Psoas muscle (tissue), 8 donors: ENCODE measurements around the gene PRR18. TPM values are rescaled to one million over a fixed set of nuclear protein-coding genes. Genes with fewer than 3 reads are reported as not detected.

Experiments
- ATAC-seq, 4 donors: fragments of 200-7000 bp; cut with Tn5 transposase; one replicate each; pipeline ENCODE4 v1.9.1; 2020; ENCODE audit warnings: moderate library complexity in 3 of 4, mild to moderate bottlenecking in 2 of 4
- DNase-seq, 2 donors: peaks; one replicate each; pipeline ENCODE4 v3.0.0-alpha.2; 2020
- H3K27ac ChIP-seq: fragments of 200-600 bp; one replicate; pipeline ENCODE4 v1.8.0; 2022
- H3K27me3 ChIP-seq, 3 donors: fragments of 200-600 bp in 1 of 3; one replicate each; pipeline versions ENCODE4 v1.6.1 to v1.8.0; 2013 to 2022; ENCODE audit warnings: low read length in 2 of 3, mild to moderate bottlenecking in 2 of 3, moderate library complexity in 1 of 3; ENCODE audit not compliant: insufficient read depth in 3 of 3
- H3K36me3 ChIP-seq, 2 donors: fragments of 200-600 bp in 1 of 2; one replicate each; pipeline versions ENCODE4 v1.6.1 to v1.8.0; 2013 to 2022; ENCODE audit warnings: low read depth in 1 of 2, mild to moderate bottlenecking in 1 of 2, moderate library complexity in 1 of 2; ENCODE audit not compliant: insufficient read depth in 1 of 2
- H3K4me1 ChIP-seq: fragments of 200-600 bp; one replicate; pipeline ENCODE4 v1.8.0; 2022
- H3K4me3 ChIP-seq: fragments of 200-600 bp; one replicate; pipeline ENCODE4 v1.8.0; 2022; ENCODE audit warnings: mild to moderate bottlenecking
- H3K9me3 ChIP-seq: fragments of 200-600 bp; one replicate; pipeline ENCODE4 v1.8.0; 2022
- WGBS, 3 donors: extraction: QIAGEN DNeasy Blood & Tissue Kit; methylation state at CpG; one replicate each; pipeline versions ENCODE4 v1.1.6 to v1.1.7; 2013; 5-methylcytosine and 5-hydroxymethylcytosine counted together
- intact Hi-C, 2 donors: fragments of 100-400 bp; cut with DNase I; formaldehyde crosslinking; loops; one replicate each; pipeline versions ENCODE4 v1.11.0 to v1.14.2; 2022
- polyA plus RNA-seq, 3 donors: library from polyadenylated mRNA; stranded (reverse); fragments of 200-250 nt; gene quantifications; one replicate each; pipeline ENCODE4 v1.2.3, GENCODE V29; 2013
- total RNA-seq, 4 donors: library from RNA; stranded (reverse); fragmentation: NEBNext Ultra II Directional in 2 of 4; extraction: Animal tissue kit (Norgen Biotek cat#: 25700) in 2 of 4; gene quantifications; one replicate each; pipeline versions ENCODE4 v1.2.1 to v1.2.4, GENCODE V29; 2021 to 2023
- TF ChIP-seq, protein P1 (sequence below): fragments of 200-600 bp; IDR thresholded peaks from one replicate; pipeline ENCODE4 v1.8.0; 2022; ENCODE audit warnings: antibody characterized with exemption
- donor health status: healthy with polysubstance abuse.
- donor health status: DM: no; HTN: no; CAD: no; lungs with moderate emphysema.
- donor health status: Bipolar disorder and iron deficiency.
- donor health status: healthy.
- donor health status: DM: yes; HTN: yes; CAD: no.
- donor health status: DM: no; HTN: no; CAD: no.
- donor health status: DM: no; HTN: no; CAD: no.
- donor health status: DM: yes; HTN: yes; CAD: no.

Gene PRR18
- total and polyA plus RNA-seq, 7 donors: 0.03 to 0.08 TPM; not detected in 5

- H3K27me3 ChIP-seq: peaks cover 0 to 42% (median 14%) of the 10 kb centered on the region in 3 donors
- 55 to 68% (median 61%) methylated on average over 10 of the region's 10 CpGs for WGBS, 3 donors
These were observed 2.6 kb downstream of the PRR18 start for GRCh38 chr6:166305562-166306117.

DNA sequence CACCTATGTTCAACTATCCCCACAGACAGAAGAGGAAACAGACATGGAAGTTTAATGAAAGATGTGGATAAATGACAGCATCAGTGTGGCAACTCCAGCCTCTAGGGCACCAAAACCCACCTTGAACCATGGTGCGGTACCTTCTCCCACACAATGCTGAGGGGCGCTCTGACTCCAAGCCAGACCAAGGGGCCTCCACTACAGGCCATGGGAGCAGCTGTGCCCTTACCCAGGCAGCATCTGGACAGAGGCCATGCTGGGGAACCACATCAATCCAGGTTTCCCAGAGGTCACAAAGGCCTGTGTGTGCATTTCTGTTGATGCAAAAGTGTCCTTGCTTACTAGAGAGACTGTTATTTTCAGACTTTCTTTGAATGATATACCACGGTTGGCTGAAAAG lies 4.1 kb downstream of the PRR18 start:
- 76 to 83% (median 82%) methylated on average over 3 of the region's 3 CpGs for WGBS, 3 donors
- intact Hi-C loops: no loop called here
- TF ChIP-seq, protein P1, sequence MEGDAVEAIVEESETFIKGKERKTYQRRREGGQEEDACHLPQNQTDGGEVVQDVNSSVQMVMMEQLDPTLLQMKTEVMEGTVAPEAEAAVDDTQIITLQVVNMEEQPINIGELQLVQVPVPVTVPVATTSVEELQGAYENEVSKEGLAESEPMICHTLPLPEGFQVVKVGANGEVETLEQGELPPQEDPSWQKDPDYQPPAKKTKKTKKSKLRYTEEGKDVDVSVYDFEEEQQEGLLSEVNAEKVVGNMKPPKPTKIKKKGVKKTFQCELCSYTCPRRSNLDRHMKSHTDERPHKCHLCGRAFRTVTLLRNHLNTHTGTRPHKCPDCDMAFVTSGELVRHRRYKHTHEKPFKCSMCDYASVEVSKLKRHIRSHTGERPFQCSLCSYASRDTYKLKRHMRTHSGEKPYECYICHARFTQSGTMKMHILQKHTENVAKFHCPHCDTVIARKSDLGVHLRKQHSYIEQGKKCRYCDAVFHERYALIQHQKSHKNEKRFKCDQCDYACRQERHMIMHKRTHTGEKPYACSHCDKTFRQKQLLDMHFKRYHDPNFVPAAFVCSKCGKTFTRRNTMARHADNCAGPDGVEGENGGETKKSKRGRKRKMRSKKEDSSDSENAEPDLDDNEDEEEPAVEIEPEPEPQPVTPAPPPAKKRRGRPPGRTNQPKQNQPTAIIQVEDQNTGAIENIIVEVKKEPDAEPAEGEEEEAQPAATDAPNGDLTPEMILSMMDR: no peak

More at GRCh38 chr6:166305562-166306117, 2.6 kb downstream of the PRR18 start:
- ATAC-seq (no peak), DNase-seq (no peak)
- Histone ChIP-seq H3K4me1 (no peaks in the 10 kb centered on the region), H3K9me3 (no peaks in the 10 kb centered on the region), H3K27ac (no peak overlapping the region), H3K36me3 (no peaks in the 10 kb centered on the region), H3K4me3 (no peak overlapping the region)
- intact Hi-C loops: no loop called here
- TF ChIP-seq, protein P1: no peak

DNA sequence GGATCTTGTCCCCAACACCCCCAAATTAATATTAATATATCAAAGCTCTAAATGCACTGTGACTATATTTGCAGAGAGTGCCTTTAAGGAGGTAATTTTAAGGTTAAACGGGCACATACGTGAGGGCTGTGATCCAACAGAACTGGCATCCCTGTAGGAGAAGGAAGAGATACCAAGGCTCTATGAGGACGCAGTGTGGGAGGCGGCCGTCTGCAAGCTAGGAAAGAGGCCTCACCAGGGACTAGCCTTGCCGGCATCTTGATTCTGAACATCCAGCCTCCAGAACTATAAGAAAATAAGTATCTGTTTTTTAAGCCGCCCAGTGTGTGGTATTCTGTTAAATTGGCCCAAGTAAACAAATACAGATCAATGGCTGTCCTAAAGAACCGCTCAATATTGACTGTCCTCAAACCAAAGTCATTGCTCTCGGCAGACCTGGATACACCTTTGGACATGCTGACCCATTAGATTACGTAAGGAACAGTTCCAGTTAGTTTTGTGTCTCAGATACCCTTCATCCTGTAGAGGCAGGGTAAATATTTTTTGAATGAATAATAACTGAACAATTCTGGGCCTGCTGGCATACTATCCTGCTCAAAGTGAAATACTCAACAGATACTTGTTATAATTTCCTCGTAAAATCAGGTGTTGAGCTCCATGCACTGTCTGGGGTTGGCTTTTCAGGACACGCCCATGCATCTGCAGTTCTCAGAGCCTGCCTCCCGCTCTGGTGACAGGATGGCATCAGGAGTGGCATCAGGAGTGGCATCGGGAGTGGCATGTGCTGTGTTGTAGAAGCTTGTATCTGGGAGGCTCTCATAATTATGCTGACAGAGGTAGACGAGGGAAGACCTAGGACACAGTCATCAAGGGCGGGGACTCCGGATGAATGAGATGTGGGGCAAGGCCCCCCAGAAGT lies 6.3 kb downstream of the PRR18 start:
- no peaks in the 10 kb centered on the region for H3K9me3 ChIP-seq
- intact Hi-C loops: no loop called here
- DNase-seq (no peak), ATAC-seq (no peak)
- peaks cover 0 to 36% (median under 1%) of the 10 kb centered on the region in 3 donors for H3K27me3 ChIP-seq
- H3K4me1 ChIP-seq: no peaks in the 10 kb centered on the region
- no peak overlapping the region for H3K27ac ChIP-seq
- no peaks in the 10 kb centered on the region for H3K36me3 ChIP-seq
- H3K4me3 ChIP-seq: no peak overlapping the region
- TF ChIP-seq, protein P1: no peak
- 85 to 89% (median 86%) methylated on average over 17 of the region's 17 CpGs for WGBS, 3 donors

More for the DNA sequence above, 4.1 kb downstream of the PRR18 start:
- no peak for DNase-seq
- Histone ChIP-seq H3K36me3 (no peaks in the 10 kb centered on the region), H3K27me3 (peaks cover 0 to 38% (median 14%) of the 10 kb centered on the region in 3 donors), H3K27ac (no peak overlapping the region), H3K4me3 (no peak overlapping the region), H3K9me3 (no peaks in the 10 kb centered on the region), H3K4me1 (no peaks in the 10 kb centered on the region)
- no peak for ATAC-seq

DNA sequence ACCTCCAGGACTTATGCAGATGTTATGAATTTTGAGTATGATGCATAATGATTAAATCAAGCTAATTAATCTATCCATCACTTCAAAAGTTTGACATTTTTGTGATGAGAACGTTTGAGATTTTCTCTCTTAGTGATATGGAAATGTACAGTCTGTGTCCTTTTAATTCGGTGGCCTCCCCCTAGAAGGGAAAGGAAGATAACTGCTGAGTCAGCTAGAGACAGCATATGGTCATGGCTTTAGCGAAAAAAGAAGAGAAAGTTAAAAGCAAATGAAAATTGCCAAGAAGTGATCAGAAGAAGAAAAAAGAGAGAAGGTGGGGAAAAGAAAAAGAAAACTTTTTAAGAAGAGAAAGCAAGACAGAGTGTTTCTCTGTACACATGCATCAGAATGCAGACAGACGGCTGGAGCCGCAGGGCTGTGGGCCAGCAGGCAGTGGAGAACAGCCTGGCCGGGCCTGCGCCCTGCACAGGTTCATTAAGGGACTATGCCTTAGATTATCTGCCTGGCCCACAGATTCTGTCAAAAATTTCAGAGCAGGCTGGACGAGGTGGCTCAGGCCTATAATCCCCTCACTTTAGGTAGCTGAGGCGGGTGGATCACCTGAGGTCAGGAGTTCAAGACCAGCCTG lies 7.7 kb downstream of the PRR18 start:
- no peak overlapping the region for H3K27ac ChIP-seq
- H3K27me3 ChIP-seq: peaks cover 0 to 25% (median 2%) of the 10 kb centered on the region in 3 donors
- H3K4me3 ChIP-seq: no peak overlapping the region
- TF ChIP-seq, protein P1: no peak
- no peaks in the 10 kb centered on the region for H3K4me1 ChIP-seq
- no peaks in the 10 kb centered on the region for H3K36me3 ChIP-seq
- no peak for DNase-seq
- ATAC-seq: no peak
- intact Hi-C loops: no loop called here
- no peaks in the 10 kb centered on the region for H3K9me3 ChIP-seq
- 82 to 85% (median 83%) methylated on average over 9 of the region's 9 CpGs for WGBS, 3 donors
